Measurements from ENCODE around the gene SEC14L1.

DNA sequence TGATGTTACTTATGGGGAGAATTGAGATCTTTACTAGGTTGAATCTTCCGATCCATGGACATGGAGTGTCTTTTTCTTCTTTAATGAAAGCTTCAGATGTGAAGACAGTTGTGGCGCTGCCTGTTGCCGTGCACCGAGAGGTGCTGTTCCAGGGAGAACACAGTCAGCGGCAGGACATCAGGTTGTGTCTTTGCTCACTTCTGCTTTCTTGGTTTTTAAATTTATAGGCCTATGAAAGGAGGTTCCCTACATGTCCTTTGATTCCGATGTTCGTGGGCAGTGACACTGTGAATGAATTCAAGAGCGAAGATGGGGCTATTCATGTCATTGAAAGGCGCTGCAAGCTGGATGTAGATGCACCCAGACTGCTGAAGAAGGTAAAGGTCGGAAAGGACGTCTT lies 49.8 kb downstream of the SEC14L1 start:
- TF ChIP-seq, protein P1, sequence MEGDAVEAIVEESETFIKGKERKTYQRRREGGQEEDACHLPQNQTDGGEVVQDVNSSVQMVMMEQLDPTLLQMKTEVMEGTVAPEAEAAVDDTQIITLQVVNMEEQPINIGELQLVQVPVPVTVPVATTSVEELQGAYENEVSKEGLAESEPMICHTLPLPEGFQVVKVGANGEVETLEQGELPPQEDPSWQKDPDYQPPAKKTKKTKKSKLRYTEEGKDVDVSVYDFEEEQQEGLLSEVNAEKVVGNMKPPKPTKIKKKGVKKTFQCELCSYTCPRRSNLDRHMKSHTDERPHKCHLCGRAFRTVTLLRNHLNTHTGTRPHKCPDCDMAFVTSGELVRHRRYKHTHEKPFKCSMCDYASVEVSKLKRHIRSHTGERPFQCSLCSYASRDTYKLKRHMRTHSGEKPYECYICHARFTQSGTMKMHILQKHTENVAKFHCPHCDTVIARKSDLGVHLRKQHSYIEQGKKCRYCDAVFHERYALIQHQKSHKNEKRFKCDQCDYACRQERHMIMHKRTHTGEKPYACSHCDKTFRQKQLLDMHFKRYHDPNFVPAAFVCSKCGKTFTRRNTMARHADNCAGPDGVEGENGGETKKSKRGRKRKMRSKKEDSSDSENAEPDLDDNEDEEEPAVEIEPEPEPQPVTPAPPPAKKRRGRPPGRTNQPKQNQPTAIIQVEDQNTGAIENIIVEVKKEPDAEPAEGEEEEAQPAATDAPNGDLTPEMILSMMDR (conservative IDR thresholded peaks at IDR 0.05; ENCODE audit: low read depth, low read length), result no peak
- TF ChIP-seq EZH2 (IDR thresholded peaks at IDR 0.05; ENCODE audit: borderline replicate concordance, low read depth, low read length, poor library complexity, severe bottlenecking), result no peak

All from A673 (cell line).